Fibroblast of mammary gland (primary cell): Measurements from ENCODE around the gene HAP1.

Source experiments
- DNase-seq: peaks from one replicate; pipeline ENCODE4 v3.0.0-alpha.2; 2010; ENCODE audit warnings: low read depth
- H3K4me3 ChIP-seq: 2 replicates; pipeline ENCODE4 v1.5.1; 2011; ENCODE audit warnings: low read depth, mild to moderate bottlenecking, low read length, moderate library complexity; ENCODE audit not compliant: control insufficient read depth
- CTCF ChIP-seq: conservative IDR thresholded peaks from 2 replicates; pipeline ENCODE4 v1.5.1; 2011; ENCODE audit warnings: low read depth, low read length, inconsistent platforms; ENCODE audit not compliant: control insufficient read depth, insufficient read depth

The HAP1 gene

GRCh38 chr17:41697122-41697962, 37.1 kb downstream of the HAP1 start:
- no peak for TF ChIP-seq CTCF
- DNase-seq, result peak; percentile 81
- no peak overlapping the region for H3K4me3 ChIP-seq

GRCh38 chr17:41695954-41696757, 38.3 kb downstream of the HAP1 start:
- no peak overlapping the region for H3K4me3 ChIP-seq
- peak; percentile 88 for TF ChIP-seq CTCF
- peak; percentile 85 for DNase-seq

GRCh38 chr17:41695134-41695661, 39.2 kb downstream of the HAP1 start:
- no peak for DNase-seq
- no peak for TF ChIP-seq CTCF
- H3K4me3 ChIP-seq, result no peak overlapping the region

GRCh38 chr17:41692722-41693521, 41.5 kb downstream of the HAP1 start:
- DNase-seq, result no peak
- H3K4me3 ChIP-seq, result no peak overlapping the region
- TF ChIP-seq CTCF, result no peak

GRCh38 chr17:41691031-41691777, 43.2 kb downstream of the HAP1 start:
- no peak overlapping the region for H3K4me3 ChIP-seq
- no peak for TF ChIP-seq CTCF
- no peak for DNase-seq
